Thyroid gland (tissue), 4 donors: ENCODE data around the gene MED17. TPM values are rescaled to one million over a fixed set of nuclear protein-coding genes. Genes with fewer than 3 reads are reported as not detected.

ENCODE experiments used
- DNase-seq, 2 donors: peaks; one replicate each; pipeline ENCODE4 v3.0.0-alpha.2; 2019
- H3K27ac ChIP-seq, 3 donors: fragments of 200-600 bp; sonication (generic); 1 replicate in 2 of 3; 2 replicates in 1 of 3; pipeline ENCODE4 v1.5.1; 2016 to 2019; ENCODE audit warnings: mild to moderate bottlenecking in 1 of 3, moderate library complexity in 1 of 3
- H3K27me3 ChIP-seq: fragments of 200-600 bp; sonication (generic); one replicate; pipeline ENCODE4 v1.5.1; 2019
- H3K36me3 ChIP-seq, 2 donors: fragments of 200-600 bp; sonication (generic); one replicate each; pipeline ENCODE4 v1.5.1; 2016 to 2019
- H3K4me1 ChIP-seq, 2 donors: fragments of 200-600 bp; sonication (generic); one replicate each; pipeline ENCODE4 v1.5.1; 2017 to 2019
- H3K4me3 ChIP-seq, 3 donors: fragments of 200-600 bp; sonication (generic); replicated peaks in 1 of 3; 1 replicate in 2 of 3; 2 replicates in 1 of 3; pipeline ENCODE4 v1.5.1; 2016; ENCODE audit warnings: mild to moderate bottlenecking in 1 of 3
- H3K9me3 ChIP-seq: fragments of 200-600 bp; sonication (generic); one replicate; pipeline ENCODE4 v1.5.1; 2017
- CTCF ChIP-seq, 6 experiments: fragments of 200-600 bp in 3 of 6; fragments of 450-650 bp in 3 of 6; sonication (generic) in 3 of 6; IDR thresholded peaks; one replicate each; pipeline ENCODE4 v1.5.1; 2016 to 2019; ENCODE audit warnings: antibody characterized with exemption in 6 of 6, mild to moderate bottlenecking in 2 of 6, inconsistent platforms in 1 of 6, moderate library complexity in 1 of 6
- POLR2A ChIP-seq, 2 donors: fragments of 450-650 bp; IDR thresholded peaks; one replicate each; pipeline ENCODE4 v1.6.1; 2017; ENCODE audit warnings: antibody characterized with exemption in 2 of 2, mild to moderate bottlenecking in 2 of 2, moderate library complexity in 1 of 2
- WGBS, 2 donors: methylation state at CpG; one replicate each; pipeline ENCODE4 v1.1.5; 2017; 5-methylcytosine and 5-hydroxymethylcytosine counted together
- intact Hi-C: fragments of 100-400 bp; cut with DNase I; formaldehyde crosslinking; loops from one replicate; pipeline ENCODE4 v1.15.1; 2023
- total RNA-seq, 4 donors: library from RNA; depleted of rRNA; stranded (reverse); fragments of >200 nt; gene quantifications; one replicate each; pipeline ENCODE4 v1.2.3, GENCODE V29; 2016

MED17 gene
- 10 to 100 TPM; 34.6 to 56.3 (median 35.4) TPM for total RNA-seq

- intact Hi-C loops: no loop called here
- Histone ChIP-seq H3K4me3 (peak within 1 kb of the TSS; percentile 86 to 97 (median 87)), H3K36me3 (peaks cover 4 to 7% of the 10 kb centered on the region in 2 donors), H3K27ac (peak within 1 kb of the TSS; percentile 88 to 96 (median 96)), H3K27me3 (no peaks in the 10 kb centered on the region), H3K4me1 (peaks cover 25 to 27% of the 10 kb centered on the region in 2 donors), H3K9me3 (no peaks in the 10 kb centered on the region)
- peak; percentile 92 to 94 for DNase-seq
- WGBS, 2 donors: 0 to 1% methylated on average over 12 to 33 of the region's 72 CpGs
- TF ChIP-seq CTCF (IDR thresholded peaks at IDR 0.05) (peak in 4 of 6 experiments; percentile 22 to 38 (median 32)), POLR2A (IDR thresholded peaks at IDR 0.05) (peak; percentile 7 to 92)
Measured at GRCh38 chr11:93784145-93784934, at the start of gene MED17. Gene MED17 (plus strand): TSS chr11:93784282. CDS start chr11:93784514, 232 bp downstream.

- no peak overlapping the region for H3K27ac ChIP-seq
- no peaks in the 10 kb centered on the region for H3K9me3 ChIP-seq
- H3K27me3 ChIP-seq: no peaks in the 10 kb centered on the region
- peaks cover 76 to 84% of the 10 kb centered on the region in 2 donors for H3K36me3 ChIP-seq
- DNase-seq: no peak
- TF ChIP-seq POLR2A (IDR thresholded peaks at IDR 0.05) (no peak), CTCF (IDR thresholded peaks at IDR 0.05) (no peak)
- 91 to 96% methylated on average over 1 of the region's 1 CpG for WGBS, 2 donors
- peaks cover 17 to 21% of the 10 kb centered on the region in 2 donors for H3K4me1 ChIP-seq
- intact Hi-C loops: no loop called here
- H3K4me3 ChIP-seq: no peak overlapping the region
Measured at GRCh38 chr11:93734427-93735222, 49.5 kb upstream of the MED17 start.

GRCh38 chr11:93735627-93736026 is 48.5 kb upstream of the MED17 start:
- peaks cover 22 to 24% of the 10 kb centered on the region in 2 donors for H3K4me1 ChIP-seq
- no peak for DNase-seq
- H3K4me3 ChIP-seq: no peak overlapping the region
- peaks cover 68 to 74% of the 10 kb centered on the region in 2 donors for H3K36me3 ChIP-seq
- intact Hi-C loops: no loop called here
- WGBS, 2 donors: 94% methylated on average over 1 of the region's 1 CpG
- TF ChIP-seq CTCF (IDR thresholded peaks at IDR 0.05): no peak
- TF ChIP-seq POLR2A (IDR thresholded peaks at IDR 0.05): no peak
- H3K9me3 ChIP-seq: no peaks in the 10 kb centered on the region
- no peaks in the 10 kb centered on the region for H3K27me3 ChIP-seq
- H3K27ac ChIP-seq: no peak overlapping the region

- Histone ChIP-seq H3K9me3 (no peaks in the 10 kb centered on the region), H3K4me3 (no peak overlapping the region), H3K27me3 (no peaks in the 10 kb centered on the region), H3K36me3 (peaks cover 63 to 69% of the 10 kb centered on the region in 2 donors), H3K27ac (no peak overlapping the region), H3K4me1 (peaks cover 22 to 24% of the 10 kb centered on the region in 2 donors)
- intact Hi-C loops: no loop called here
- TF ChIP-seq POLR2A (IDR thresholded peaks at IDR 0.05): no peak
- TF ChIP-seq CTCF (IDR thresholded peaks at IDR 0.05): no peak
- DNase-seq: no peak
Measured at GRCh38 chr11:93736129-93736528, 48.0 kb upstream of the MED17 start.
